SK-N-SH (cell line): ENCODE data around the gene DPEP1.

Source experiments
- EP300 ChIP-seq, 2 experiments: IDR thresholded peaks; 2 replicates each; pipeline versions ENCODE4 v1.4.0 to v1.6.1; 2012; ENCODE audit warnings: borderline replicate concordance in 1 of 2, low read depth in 1 of 2, low read length in 1 of 2
- GABPA ChIP-seq: IDR thresholded peaks from 2 replicates; pipeline ENCODE4 v1.4.0; 2012; ENCODE audit warnings: low read depth, mild to moderate bottlenecking
- MXI1 ChIP-seq: IDR thresholded peaks from 2 replicates; pipeline ENCODE4 v1.6.1; 2012; ENCODE audit warnings: mild to moderate bottlenecking, low read depth, low read length, improper control_type of control experiment
- POLR2AphosphoS5 ChIP-seq: IDR thresholded peaks from 2 replicates; pipeline ENCODE4 v1.6.1; 2012; ENCODE audit warnings: low read depth, low read length
- RAD21 ChIP-seq: IDR thresholded peaks from 2 replicates; pipeline ENCODE4 v1.6.1; 2012; ENCODE audit warnings: mild to moderate bottlenecking, low read length
- RXRA ChIP-seq: IDR thresholded peaks from 2 replicates; pipeline ENCODE4 v1.4.0; 2012; ENCODE audit warnings: low read depth, mild to moderate bottlenecking, borderline replicate concordance
- SIN3A ChIP-seq: IDR thresholded peaks from 2 replicates; pipeline ENCODE4 v1.6.1; 2012; ENCODE audit warnings: low read depth, mild to moderate bottlenecking, low read length, moderate library complexity, borderline replicate concordance
- TCF12 ChIP-seq: IDR thresholded peaks from 2 replicates; pipeline ENCODE4 v1.4.0; 2012
- TF ChIP-seq, protein P1 (sequence below): fragments of 200-600 bp; sonication (generic); IDR thresholded peaks from 2 replicates; pipeline ENCODE4 v1.6.1; 2017; ENCODE audit warnings: antibody characterized with exemption, mild to moderate bottlenecking, moderate library complexity
- TF ChIP-seq, protein P2 (sequence below): IDR thresholded peaks from 2 replicates; pipeline ENCODE4 v1.4.0; 2012; ENCODE audit warnings: low read depth, borderline replicate concordance
- TF ChIP-seq, protein P3 (sequence below): fragments of 150-350 bp; IDR thresholded peaks from 2 replicates; pipeline ENCODE4 v1.6.1; 2017; ENCODE audit warnings: antibody characterized with exemption, low read length, low read depth, borderline replicate concordance

DNA sequence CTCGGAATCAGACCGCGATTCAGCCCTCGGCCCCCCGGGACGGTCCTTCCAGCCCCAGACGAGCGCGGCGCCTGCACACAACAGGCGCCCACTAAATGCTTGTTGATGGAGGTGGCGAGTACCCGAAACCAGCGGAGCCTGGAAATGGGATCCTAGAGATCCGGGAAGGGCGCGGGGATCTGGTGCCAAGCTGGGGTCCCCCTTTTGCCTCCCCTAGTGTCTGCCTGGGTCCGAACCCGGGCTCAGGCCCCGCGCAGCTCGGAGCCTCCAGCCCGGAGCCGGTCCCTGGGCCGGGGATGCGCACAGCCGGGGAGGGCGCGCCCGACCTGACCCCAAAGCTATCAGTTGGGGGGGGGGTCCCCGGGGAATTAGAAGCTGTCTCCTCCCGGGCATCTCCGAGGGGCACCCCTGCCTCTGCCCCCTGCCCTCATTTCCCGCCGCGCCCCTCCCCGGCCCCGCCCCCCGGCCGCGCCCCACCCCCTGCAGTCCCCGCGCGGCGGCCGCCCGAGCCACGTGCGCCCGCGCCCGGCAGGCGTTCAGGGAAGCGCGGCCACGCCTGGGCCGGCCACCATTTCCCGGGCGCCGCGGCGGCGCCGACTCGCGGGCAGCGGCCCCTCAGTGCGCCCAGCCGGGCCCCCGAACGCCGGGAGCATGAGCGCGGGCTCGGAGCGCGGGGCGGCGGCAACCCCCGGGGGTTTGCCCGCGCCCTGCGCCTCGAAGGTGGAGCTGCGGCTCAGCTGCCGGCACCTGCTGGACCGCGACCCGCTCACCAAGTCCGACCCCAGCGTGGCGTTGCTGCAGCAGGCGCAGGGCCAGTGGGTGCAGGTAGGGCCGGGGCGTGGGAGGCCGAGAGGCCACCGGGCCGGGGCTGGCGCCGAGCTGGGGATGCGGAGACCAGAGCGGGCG, 37.9 kb upstream of the DPEP1 start, which contains the start of gene CPNE7:
- TF ChIP-seq, protein P1, sequence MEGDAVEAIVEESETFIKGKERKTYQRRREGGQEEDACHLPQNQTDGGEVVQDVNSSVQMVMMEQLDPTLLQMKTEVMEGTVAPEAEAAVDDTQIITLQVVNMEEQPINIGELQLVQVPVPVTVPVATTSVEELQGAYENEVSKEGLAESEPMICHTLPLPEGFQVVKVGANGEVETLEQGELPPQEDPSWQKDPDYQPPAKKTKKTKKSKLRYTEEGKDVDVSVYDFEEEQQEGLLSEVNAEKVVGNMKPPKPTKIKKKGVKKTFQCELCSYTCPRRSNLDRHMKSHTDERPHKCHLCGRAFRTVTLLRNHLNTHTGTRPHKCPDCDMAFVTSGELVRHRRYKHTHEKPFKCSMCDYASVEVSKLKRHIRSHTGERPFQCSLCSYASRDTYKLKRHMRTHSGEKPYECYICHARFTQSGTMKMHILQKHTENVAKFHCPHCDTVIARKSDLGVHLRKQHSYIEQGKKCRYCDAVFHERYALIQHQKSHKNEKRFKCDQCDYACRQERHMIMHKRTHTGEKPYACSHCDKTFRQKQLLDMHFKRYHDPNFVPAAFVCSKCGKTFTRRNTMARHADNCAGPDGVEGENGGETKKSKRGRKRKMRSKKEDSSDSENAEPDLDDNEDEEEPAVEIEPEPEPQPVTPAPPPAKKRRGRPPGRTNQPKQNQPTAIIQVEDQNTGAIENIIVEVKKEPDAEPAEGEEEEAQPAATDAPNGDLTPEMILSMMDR: no peak
- TF ChIP-seq RAD21 (no peak), POLR2AphosphoS5 (no peak), EP300 (IDR thresholded peaks at IDR 0.05; ENCODE audit: borderline replicate concordance in 1 of 2, low read depth in 1 of 2, low read length in 1 of 2) (no peak), MXI1 (no peak), SIN3A (no peak), TCF12 (no peak), GABPA (no peak), RXRA (no peak)
- TF ChIP-seq, protein P2, sequence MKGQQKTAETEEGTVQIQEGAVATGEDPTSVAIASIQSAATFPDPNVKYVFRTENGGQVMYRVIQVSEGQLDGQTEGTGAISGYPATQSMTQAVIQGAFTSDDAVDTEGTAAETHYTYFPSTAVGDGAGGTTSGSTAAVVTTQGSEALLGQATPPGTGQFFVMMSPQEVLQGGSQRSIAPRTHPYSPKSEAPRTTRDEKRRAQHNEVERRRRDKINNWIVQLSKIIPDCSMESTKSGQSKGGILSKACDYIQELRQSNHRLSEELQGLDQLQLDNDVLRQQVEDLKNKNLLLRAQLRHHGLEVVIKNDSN: no peak
- TF ChIP-seq, protein P3, sequence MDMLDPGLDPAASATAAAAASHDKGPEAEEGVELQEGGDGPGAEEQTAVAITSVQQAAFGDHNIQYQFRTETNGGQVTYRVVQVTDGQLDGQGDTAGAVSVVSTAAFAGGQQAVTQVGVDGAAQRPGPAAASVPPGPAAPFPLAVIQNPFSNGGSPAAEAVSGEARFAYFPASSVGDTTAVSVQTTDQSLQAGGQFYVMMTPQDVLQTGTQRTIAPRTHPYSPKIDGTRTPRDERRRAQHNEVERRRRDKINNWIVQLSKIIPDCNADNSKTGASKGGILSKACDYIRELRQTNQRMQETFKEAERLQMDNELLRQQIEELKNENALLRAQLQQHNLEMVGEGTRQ: no peak
